CD14-positive monocyte (primary cell): Measurements from ENCODE around the gene HOXD11. TPM values are rescaled to one million over a fixed set of nuclear protein-coding genes. Genes with fewer than 3 reads are reported as not detected.
A peak's percentile ranks its signal among the peaks of the same experiment; 100 is the strongest.

Source experiments
- DNase-seq, 3 donors: peaks; one replicate each; pipeline ENCODE4 v3.0.0-alpha.2; 2011 to 2022
- H2AFZ ChIP-seq: 2 replicates; pipeline ENCODE4 v1.6.0; 2012; ENCODE audit warnings: mild to moderate bottlenecking, low read depth, low read length, inconsistent platforms; ENCODE audit not compliant: insufficient read depth, poor library complexity, severe bottlenecking
- H3K27ac ChIP-seq, 2 donors: 1 replicate in 1 of 2; 2 replicates in 1 of 2; pipeline ENCODE4 v1.5.1; 2012 to 2013; ENCODE audit warnings: low read length in 2 of 2, control low read depth in 1 of 2, inconsistent platforms in 1 of 2, low read depth in 1 of 2, mild to moderate bottlenecking in 1 of 2
- H3K27me3 ChIP-seq, 2 donors: one replicate each; pipeline versions ENCODE4 v1.6.0 to v1.6.1; 2011 to 2013; ENCODE audit warnings: low read length in 2 of 2; ENCODE audit not compliant: control insufficient read depth in 2 of 2, insufficient read depth in 2 of 2
- H3K36me3 ChIP-seq, 2 donors: replicated peaks in 1 of 2; 1 replicate in 1 of 2; 2 replicates in 1 of 2; pipeline versions ENCODE4 v1.5.1 to v1.6.1; 2012 to 2013; ENCODE audit warnings: low read length in 2 of 2, control low read depth in 1 of 2, inconsistent platforms in 1 of 2, mild to moderate bottlenecking in 1 of 2; ENCODE audit not compliant: insufficient read depth in 2 of 2, control insufficient read depth in 1 of 2
- H3K4me1 ChIP-seq, 2 donors: 1 replicate in 1 of 2; 2 replicates in 1 of 2; pipeline versions ENCODE4 v1.5.1 to v1.6.1; 2012 to 2013; ENCODE audit warnings: low read length in 2 of 2, control low read depth in 1 of 2, inconsistent platforms in 1 of 2, mild to moderate bottlenecking in 1 of 2, moderate library complexity in 1 of 2; ENCODE audit not compliant: insufficient read depth in 2 of 2, control insufficient read depth in 1 of 2
- H3K4me2 ChIP-seq: replicated peaks from 2 replicates; pipeline ENCODE3; 2012; ENCODE audit warnings: low read length, moderate library complexity, mild to moderate bottlenecking; ENCODE audit not compliant: poor library complexity, severe bottlenecking; ENCODE audit errors: extremely low read depth
- H3K4me3 ChIP-seq, 3 experiments: fragments of 200-600 bp in 1 of 3; sonication (generic) in 1 of 3; replicated peaks in 1 of 3; 1 replicate in 2 of 3; 2 replicates in 1 of 3; pipeline ENCODE4 v1.5.1; 2011 to 2013; ENCODE audit warnings: low read length in 3 of 3, mild to moderate bottlenecking in 3 of 3, control low read depth in 2 of 3, low read depth in 2 of 3, inconsistent platforms in 1 of 3, moderate library complexity in 1 of 3
- H3K79me2 ChIP-seq: 2 replicates; pipeline ENCODE4 v1.6.0; 2012; ENCODE audit warnings: mild to moderate bottlenecking, control low read depth, inconsistent platforms, low read length, moderate library complexity; ENCODE audit not compliant: insufficient read depth
- H3K9ac ChIP-seq: 2 replicates; pipeline ENCODE4 v1.6.0; 2017; ENCODE audit warnings: low read length, mild to moderate bottlenecking; ENCODE audit not compliant: insufficient read depth, poor library complexity, severe bottlenecking
- H3K9me3 ChIP-seq, 2 donors: replicated peaks in 1 of 2; 1 replicate in 1 of 2; 2 replicates in 1 of 2; pipeline versions ENCODE4 v1.5.1 to v1.6.1; 2012 to 2013; ENCODE audit warnings: low read length in 2 of 2, control low read depth in 1 of 2; ENCODE audit not compliant: control insufficient read depth in 1 of 2, insufficient read depth in 1 of 2
- H4K20me1 ChIP-seq: 2 replicates; pipeline ENCODE4 v1.6.0; 2012; ENCODE audit warnings: mild to moderate bottlenecking, low read length, control low read depth, moderate library complexity; ENCODE audit not compliant: insufficient read depth
- H3K27ac Mint-ChIP-seq, 7 donors: one replicate each; pipeline ENCODE4 v1.8.0; 2020; ENCODE audit warnings: mild to moderate bottlenecking in 7 of 7, mixed read lengths in 7 of 7, moderate library complexity in 6 of 7, inconsistent platforms in 2 of 7
- H3K27me3 Mint-ChIP-seq, 3 donors: one replicate each; pipeline ENCODE4 v1.8.0; 2021 to 2022; ENCODE audit warnings: low read depth in 3 of 3, mild to moderate bottlenecking in 3 of 3, mixed read lengths in 3 of 3, moderate library complexity in 3 of 3, inconsistent platforms in 1 of 3
- H3K36me3 Mint-ChIP-seq, 2 donors: one replicate each; pipeline ENCODE4 v1.8.0; 2020; ENCODE audit warnings: mixed read lengths in 2 of 2, inconsistent platforms in 1 of 2, mild to moderate bottlenecking in 1 of 2
- H3K4me1 Mint-ChIP-seq: one replicate; pipeline ENCODE4 v1.8.0; 2020; ENCODE audit warnings: mild to moderate bottlenecking, mixed read lengths
- H3K4me3 Mint-ChIP-seq, 2 donors: one replicate each; pipeline ENCODE4 v1.8.0; 2020; ENCODE audit warnings: mild to moderate bottlenecking in 2 of 2, mixed read lengths in 2 of 2, moderate library complexity in 1 of 2
- H3K9me3 Mint-ChIP-seq, 7 donors: one replicate each; pipeline ENCODE4 v1.8.0; 2020 to 2022; ENCODE audit warnings: mixed read lengths in 7 of 7, mild to moderate bottlenecking in 6 of 7, moderate library complexity in 6 of 7, inconsistent platforms in 2 of 7
- CTCF ChIP-seq: fragments of 200-600 bp; IDR thresholded peaks from one replicate; pipeline ENCODE4 v1.8.0; 2022; ENCODE audit warnings: antibody characterized with exemption, mild to moderate bottlenecking
- WGBS: methylation state at CpG from one replicate; pipeline ENCODE4 v1.1.5; 2013; ENCODE audit warnings: missing lambda C conversion rate; ENCODE audit not compliant: insufficient coverage; 5-methylcytosine and 5-hydroxymethylcytosine counted together
- intact Hi-C, 2 donors: fragments of 100-400 bp; cut with micrococcal nuclease; formaldehyde crosslinking; loops; one replicate each; pipeline versions ENCODE4 v1.15.0 to v1.15.1; 2023
- polyA plus RNA-seq, 3 donors: library from polyadenylated mRNA; depleted of rRNA in 1 of 3; unstranded in 2 of 3; stranded (reverse) in 1 of 3; fragments of 300-500 nt in 2 of 3; fragments of >200 nt in 1 of 3; fragmentation: Illumina TruSeq in 2 of 3; gene quantifications; 1 replicate in 2 of 3; 2 replicates in 1 of 3; pipeline ENCODE4 v1.2.3, GENCODE V29; 2012 to 2021

The HOXD11 gene
- polyA plus RNA-seq, 3 donors = not detected

- Mint-ChIP-seq H3K36me3 (peaks cover 0 to 1% of the 10 kb centered on the region in 2 donors), H3K4me1 (peaks cover 9% of the 10 kb centered on the region), H3K27me3 (peaks cover 94 to 100% (median 97%) of the 10 kb centered on the region in 3 donors), H3K27ac (no peak overlapping the region), H3K4me3 (peak overlapping the region in 1 of 2 donors; percentile 75), H3K9me3 (peaks cover 0 to 33% (median 12%) of the 10 kb centered on the region in 7 donors)
- DNase-seq = no peak
- 4% methylated on average over 33 of the region's 43 CpGs for WGBS
- H3K4me1 ChIP-seq = no peaks in the 10 kb centered on the region
- no peak overlapping the region for H3K9ac ChIP-seq
- no peak overlapping the region for H3K27ac ChIP-seq
- H3K79me2 ChIP-seq = no peaks in the 10 kb centered on the region
- H3K36me3 ChIP-seq = no peaks in the 10 kb centered on the region
- peaks cover 4 to 30% of the 10 kb centered on the region in 2 donors for H3K9me3 ChIP-seq
- no peak overlapping the region for H3K4me2 ChIP-seq
- no peak for TF ChIP-seq CTCF
- H4K20me1 ChIP-seq = no peaks in the 10 kb centered on the region
- H3K27me3 ChIP-seq = peaks cover 90 to 100% of the 10 kb centered on the region in 2 donors
- no peak overlapping the region for H3K4me3 ChIP-seq
- H2AFZ ChIP-seq = no peak overlapping the region
- intact Hi-C loops = no loop called here
These were observed 50.6 kb downstream of the HOXD11 start for GRCh38 chr2:176157499-176158185.

GRCh38 chr2:176158186-176158591 is 51.1 kb downstream of the HOXD11 start:
- no peak overlapping the region for H3K9ac ChIP-seq

More at GRCh38 chr2:176158186-176158591, 51.1 kb downstream of the HOXD11 start:
- Histone ChIP-seq H3K79me2 (no peaks in the 10 kb centered on the region), H3K4me2 (no peak overlapping the region), H3K4me1 (no peaks in the 10 kb centered on the region), H3K4me3 (no peak overlapping the region), H3K36me3 (no peaks in the 10 kb centered on the region), H3K27me3 (peaks cover 86 to 100% of the 10 kb centered on the region in 2 donors), H3K27ac (no peak overlapping the region), H3K9me3 (peaks cover 4 to 33% of the 10 kb centered on the region in 2 donors), H2AFZ (no peak overlapping the region), H4K20me1 (no peaks in the 10 kb centered on the region)
- Mint-ChIP-seq H3K4me1 (peaks cover 9% of the 10 kb centered on the region), H3K9me3 (peaks cover 0 to 33% (median 14%) of the 10 kb centered on the region in 7 donors), H3K36me3 (peaks cover 0 to 1% of the 10 kb centered on the region in 2 donors), H3K4me3 (peak overlapping the region in 1 of 2 donors; percentile 75), H3K27me3 (peaks cover 95 to 100% (median 97%) of the 10 kb centered on the region in 3 donors), H3K27ac (no peak overlapping the region)
- TF ChIP-seq CTCF = no peak
- intact Hi-C loops = no loop called here
- 6% methylated on average over 16 of the region's 22 CpGs for WGBS
- no peak for DNase-seq
